HG03066 (cell line): Measurements from ENCODE around the gene RIMBP3C.
"Not testable (repeated sequence)": the region's sequence is repeated elsewhere in the genome, so short reads cannot be mapped to it uniquely, and the experiment has no call there.

Experiments used
- ATAC-seq: cut with Tn5 transposase; IDR thresholded peaks from one replicate; pipeline ENCODE4 v1.9.1; 2021; ENCODE audit warnings: low read depth; ENCODE audit not compliant: unreplicated experiment

Gene RIMBP3C, protein sequence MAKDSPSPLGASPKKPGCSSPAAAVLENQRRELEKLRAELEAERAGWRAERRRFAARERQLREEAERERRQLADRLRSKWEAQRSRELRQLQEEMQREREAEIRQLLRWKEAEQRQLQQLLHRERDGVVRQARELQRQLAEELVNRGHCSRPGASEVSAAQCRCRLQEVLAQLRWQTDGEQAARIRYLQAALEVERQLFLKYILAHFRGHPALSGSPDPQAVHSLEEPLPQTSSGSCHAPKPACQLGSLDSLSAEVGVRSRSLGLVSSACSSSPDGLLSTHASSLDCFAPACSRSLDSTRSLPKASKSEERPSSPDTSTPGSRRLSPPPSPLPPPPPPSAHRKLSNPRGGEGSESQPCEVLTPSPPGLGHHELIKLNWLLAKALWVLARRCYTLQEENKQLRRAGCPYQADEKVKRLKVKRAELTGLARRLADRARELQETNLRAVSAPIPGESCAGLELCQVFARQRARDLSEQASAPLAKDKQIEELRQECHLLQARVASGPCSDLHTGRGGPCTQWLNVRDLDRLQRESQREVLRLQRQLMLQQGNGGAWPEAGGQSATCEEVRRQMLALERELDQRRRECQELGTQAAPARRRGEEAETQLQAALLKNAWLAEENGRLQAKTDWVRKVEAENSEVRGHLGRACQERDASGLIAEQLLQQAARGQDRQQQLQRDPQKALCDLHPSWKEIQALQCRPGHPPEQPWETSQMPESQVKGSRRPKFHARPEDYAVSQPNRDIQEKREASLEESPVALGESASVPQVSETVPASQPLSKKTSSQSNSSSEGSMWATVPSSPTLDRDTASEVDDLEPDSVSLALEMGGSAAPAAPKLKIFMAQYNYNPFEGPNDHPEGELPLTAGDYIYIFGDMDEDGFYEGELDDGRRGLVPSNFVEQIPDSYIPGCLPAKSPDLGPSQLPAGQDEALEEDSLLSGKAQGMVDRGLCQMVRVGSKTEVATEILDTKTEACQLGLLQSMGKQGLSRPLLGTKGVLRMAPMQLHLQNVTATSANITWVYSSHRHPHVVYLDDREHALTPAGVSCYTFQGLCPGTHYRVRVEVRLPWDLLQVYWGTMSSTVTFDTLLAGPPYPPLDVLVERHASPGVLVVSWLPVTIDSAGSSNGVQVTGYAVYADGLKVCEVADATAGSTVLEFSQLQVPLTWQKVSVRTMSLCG (N-terminal part only)

DNA sequence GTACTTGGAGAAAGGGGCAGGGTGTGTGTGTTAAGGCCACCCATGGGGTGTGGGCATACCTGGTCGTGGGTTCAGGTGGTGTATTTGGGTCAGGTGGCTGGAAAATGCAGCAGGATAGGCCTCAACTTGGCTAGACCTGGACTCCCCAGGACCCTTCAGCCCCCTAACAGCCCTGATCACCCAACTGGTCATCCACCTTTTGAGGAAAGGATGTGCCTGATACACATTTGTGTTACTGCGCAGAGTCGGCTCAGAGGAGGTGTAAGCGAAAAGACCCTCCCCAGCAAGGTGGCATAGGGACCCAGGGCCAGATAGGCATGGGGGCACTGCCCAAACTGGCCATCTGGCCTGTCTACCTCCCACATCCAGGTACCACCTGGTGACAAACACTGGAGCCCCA, at the start of gene RIMBP3C:
TSS of gene RIMBP3C (minus strand) at position 101 of the 400 bp plus-strand sequence. CDS start 485 bp downstream, outside the sequence.
- ATAC-seq = not testable (repeated sequence)

- ATAC-seq = no peak
These were observed 48.0 kb upstream of the RIMBP3C start for GRCh38 chr22:21599053-21599893.

DNA sequence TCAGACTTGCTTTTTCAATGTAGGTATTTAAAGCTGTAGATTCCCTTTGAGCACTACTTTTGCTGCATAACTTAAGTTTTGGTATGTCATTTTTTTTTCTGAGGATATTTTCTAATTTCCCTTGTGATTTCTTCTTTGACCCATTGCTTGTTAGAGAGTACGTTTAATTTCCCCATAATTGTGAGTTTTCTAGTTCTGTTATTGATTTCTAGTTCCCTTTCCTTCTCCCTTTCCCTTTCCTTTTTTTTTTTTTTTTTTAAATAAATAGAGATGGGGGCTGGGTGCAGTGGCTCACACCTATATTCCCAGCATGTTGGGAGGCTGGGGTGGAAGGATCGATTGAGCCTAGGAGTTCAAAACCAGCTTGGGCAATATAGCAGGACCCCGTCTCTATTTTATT, 47.0 kb upstream of the RIMBP3C start:
- no peak for ATAC-seq

DNA sequence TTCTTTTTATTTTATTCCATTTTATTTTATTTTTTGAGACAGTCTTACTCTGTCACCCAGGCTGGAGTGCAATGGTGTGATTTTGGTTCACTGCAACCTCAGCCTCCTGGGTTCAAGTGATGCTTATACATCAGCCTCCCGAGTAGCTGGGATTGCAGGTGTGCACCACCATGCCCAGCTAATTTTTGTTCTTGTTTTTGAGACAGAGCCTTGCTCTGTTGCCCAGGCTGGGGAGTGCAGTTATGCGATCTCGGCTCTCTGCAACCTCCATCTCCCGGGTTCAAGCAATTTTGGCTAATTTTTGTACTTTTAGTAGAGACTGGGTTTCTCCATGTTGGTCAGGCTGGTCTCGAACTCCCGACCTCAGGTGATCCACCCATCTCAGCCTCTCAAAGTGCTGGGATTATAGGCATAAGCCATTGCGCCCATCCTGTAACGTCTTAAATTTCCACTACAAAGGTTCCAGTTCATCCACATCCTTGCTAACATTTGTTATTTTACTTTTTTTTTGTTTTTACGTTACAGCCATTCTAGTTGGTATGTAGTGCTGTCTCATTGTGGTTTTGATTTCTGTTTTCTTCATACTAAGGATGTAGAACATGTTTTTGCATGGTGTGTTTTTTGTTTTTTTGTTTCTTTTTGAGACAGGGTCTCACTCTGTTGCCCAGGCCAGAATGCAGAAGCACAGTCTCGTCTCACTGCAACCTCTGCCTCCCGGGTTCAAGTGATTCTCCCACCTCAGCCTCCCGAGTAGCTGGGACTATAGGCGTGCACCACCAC, 45.3 kb upstream of the RIMBP3C start:
- ATAC-seq = not testable (repeated sequence)

DNA sequence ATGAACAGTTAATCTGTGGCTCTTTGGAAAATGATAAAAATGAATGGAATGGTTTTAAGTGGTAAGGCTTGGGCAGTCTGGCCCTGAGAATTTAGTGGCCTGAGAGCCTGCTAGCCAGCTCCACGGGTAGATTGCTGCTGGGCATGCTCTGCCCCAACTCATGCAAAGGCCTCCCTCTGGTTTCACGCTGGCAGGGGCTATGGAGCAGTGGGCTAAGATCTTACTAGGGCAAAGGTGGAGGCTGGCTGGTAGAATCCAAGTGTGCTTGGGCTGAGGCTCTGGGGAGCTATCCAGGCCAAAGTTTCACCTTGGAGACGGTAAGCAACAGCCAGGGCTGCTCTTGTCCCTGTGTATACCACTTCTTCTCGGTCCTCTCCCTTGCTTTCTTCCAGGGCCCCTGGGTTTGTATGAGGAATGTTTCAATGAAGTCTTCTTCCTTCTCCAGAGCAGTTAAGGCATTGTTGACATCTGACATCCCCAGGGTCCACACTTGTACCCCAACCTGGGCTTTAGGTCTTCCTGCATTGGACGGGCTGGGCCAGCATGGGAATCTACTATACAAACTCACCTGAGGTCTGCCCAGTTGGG, 43.7 kb upstream of the RIMBP3C start:
- no peak for ATAC-seq

DNA sequence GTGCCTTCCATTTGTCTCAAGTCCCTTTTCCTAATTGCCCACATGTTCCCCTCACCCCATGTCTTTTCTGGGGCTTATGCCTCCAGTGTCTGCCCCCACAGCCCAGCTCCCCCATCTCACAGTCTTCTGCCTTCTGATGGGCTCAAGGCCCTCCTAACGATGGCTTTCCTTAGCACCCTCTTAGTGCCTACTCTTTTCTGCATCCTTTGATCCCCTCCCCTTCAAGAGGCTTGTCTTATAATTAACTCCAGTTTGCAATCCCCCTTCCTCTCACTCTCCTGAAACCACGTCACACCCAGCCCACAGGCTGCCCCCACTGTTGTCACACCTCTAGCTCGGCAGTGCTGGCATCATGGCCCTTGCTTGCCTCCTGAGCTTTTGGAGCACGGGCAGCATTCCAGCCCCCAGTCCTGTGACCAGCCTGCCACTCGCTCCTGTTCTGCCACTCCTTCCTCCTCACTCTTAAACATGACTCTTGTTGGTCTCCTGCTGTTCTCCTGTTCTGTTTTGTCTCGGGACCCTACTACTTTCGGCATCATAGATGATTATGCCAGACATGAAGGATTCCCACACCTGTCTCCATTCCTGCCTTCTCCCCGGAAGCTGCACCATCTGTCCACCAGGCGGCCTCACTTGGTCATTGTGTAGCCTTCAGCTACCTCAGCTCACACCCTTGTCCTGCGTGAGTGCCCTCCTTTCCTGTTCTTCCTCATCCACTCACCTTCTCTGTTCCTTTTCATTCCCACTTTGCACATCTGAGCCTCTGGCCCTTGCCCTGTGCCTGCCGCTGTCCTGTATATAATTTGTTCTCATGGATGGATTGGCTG, 42.4 kb upstream of the RIMBP3C start:
- no peak for ATAC-seq

GRCh38 chr22:21592422-21592821, 41.2 kb upstream of the RIMBP3C start:
- ATAC-seq = no peak

- ATAC-seq = no peak
These were observed 40.4 kb upstream of the RIMBP3C start for GRCh38 chr22:21591695-21592094.

GRCh38 chr22:21590809-21591641, 39.8 kb upstream of the RIMBP3C start:
- no peak for ATAC-seq

- ATAC-seq = no peak
These were observed 38.1 kb upstream of the RIMBP3C start for GRCh38 chr22:21589396-21589795.

- ATAC-seq = peak; percentile 81
These were observed 36.7 kb upstream of the RIMBP3C start for GRCh38 chr22:21587803-21588611.

- no peak for ATAC-seq
These were observed 34.1 kb upstream of the RIMBP3C start for GRCh38 chr22:21585389-21585788.

DNA sequence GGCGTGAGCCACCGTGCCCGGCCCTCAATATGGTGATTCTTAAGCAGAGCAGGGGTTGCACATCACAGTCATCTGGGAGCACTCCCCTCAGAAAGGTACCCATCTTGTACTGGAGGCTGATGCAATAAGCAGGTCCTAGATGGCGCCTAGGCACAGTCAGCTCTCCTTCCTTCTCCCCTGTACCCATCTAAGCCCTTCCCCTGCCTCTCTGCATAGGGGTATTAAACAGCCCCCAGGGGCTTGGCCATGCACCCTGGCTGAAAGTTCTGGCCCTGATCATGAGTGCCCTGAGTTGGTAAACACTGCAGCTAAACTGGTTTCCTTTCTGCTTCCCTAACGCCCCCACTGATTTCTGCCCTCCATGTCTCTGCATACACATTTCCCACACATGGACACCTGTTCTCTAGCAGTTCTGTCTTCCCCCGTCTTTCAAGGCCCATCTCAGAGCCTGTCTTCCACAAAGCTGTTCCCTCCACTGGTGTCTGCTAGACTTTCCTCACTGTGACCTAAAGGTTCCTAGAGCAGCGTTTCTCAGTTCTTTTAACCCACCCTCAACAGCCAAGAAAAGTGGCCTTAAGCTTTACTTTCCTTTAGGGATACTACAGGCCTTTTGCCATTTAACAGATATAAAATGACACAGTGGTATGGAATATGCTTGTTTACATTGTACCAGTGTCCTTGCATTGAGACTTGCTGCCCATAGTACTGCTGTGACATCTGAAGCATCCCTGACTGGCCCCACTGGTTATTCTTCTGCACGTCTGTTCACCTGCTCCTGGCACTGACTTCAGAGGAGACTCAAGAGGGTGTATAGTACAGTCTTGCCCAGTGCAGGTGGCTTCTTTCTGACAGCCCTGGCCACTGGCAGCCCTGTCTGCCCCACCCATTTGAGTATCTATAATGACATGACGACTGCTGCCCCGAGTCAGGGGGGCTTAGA, 31.8 kb upstream of the RIMBP3C start:
- no peak for ATAC-seq

- not testable (repeated sequence) for ATAC-seq
These were observed 29.9 kb upstream of the RIMBP3C start for GRCh38 chr22:21581009-21581713.

GRCh38 chr22:21580623-21581007, 29.4 kb upstream of the RIMBP3C start:
- not testable (repeated sequence) for ATAC-seq
